ENCODE measurements around the gene ATRX.

ATRX gene

DNA sequence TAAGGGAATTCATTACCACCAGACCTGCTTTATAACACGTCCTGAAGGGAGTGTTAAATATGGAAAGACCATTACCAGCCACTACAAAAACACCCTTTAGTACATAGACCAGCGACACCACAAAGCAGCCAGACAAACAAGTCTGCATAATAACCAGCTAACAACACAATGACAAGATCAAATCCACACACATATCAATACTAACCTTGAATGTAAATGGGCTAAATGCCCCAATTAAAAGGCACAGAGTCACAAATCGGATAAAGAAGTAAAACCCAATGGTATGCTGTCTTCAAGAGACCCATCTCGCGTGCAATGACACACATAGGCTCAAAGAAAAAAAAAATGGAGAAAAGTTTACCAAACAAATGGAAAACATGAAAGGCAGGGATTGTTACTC is 302.0 kb downstream of the ATRX start:
- DNase-seq (ENCODE audit: low read depth in 1 of 2, low spot score in 1 of 2): no peak
- Histone ChIP-seq H3K27me3 (ENCODE audit: insufficient read depth, poor library complexity, severe bottlenecking) (no peaks in the 10 kb centered on the region), H3K27ac (replicated peaks) (no peak overlapping the region), H3K4me3 (replicated peaks; ENCODE audit: insufficient read depth, low read length) (no peak overlapping the region)
- no peak for TF ChIP-seq POLR2AphosphoS5 (IDR thresholded peaks at IDR 0.05; ENCODE audit: low read depth)
- TF ChIP-seq, protein P1, sequence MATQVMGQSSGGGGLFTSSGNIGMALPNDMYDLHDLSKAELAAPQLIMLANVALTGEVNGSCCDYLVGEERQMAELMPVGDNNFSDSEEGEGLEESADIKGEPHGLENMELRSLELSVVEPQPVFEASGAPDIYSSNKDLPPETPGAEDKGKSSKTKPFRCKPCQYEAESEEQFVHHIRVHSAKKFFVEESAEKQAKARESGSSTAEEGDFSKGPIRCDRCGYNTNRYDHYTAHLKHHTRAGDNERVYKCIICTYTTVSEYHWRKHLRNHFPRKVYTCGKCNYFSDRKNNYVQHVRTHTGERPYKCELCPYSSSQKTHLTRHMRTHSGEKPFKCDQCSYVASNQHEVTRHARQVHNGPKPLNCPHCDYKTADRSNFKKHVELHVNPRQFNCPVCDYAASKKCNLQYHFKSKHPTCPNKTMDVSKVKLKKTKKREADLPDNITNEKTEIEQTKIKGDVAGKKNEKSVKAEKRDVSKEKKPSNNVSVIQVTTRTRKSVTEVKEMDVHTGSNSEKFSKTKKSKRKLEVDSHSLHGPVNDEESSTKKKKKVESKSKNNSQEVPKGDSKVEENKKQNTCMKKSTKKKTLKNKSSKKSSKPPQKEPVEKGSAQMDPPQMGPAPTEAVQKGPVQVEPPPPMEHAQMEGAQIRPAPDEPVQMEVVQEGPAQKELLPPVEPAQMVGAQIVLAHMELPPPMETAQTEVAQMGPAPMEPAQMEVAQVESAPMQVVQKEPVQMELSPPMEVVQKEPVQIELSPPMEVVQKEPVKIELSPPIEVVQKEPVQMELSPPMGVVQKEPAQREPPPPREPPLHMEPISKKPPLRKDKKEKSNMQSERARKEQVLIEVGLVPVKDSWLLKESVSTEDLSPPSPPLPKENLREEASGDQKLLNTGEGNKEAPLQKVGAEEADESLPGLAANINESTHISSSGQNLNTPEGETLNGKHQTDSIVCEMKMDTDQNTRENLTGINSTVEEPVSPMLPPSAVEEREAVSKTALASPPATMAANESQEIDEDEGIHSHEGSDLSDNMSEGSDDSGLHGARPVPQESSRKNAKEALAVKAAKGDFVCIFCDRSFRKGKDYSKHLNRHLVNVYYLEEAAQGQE (IDR thresholded peaks at IDR 0.05; ENCODE audit: insufficient replicate concordance, low read depth): no peak
- TF ChIP-seq GABPA (IDR thresholded peaks at IDR 0.05; ENCODE audit: low read depth): no peak
- no peak for TF ChIP-seq SPI1 (IDR thresholded peaks at IDR 0.05; ENCODE audit: borderline replicate concordance, low read depth)
- TF ChIP-seq, protein P2, sequence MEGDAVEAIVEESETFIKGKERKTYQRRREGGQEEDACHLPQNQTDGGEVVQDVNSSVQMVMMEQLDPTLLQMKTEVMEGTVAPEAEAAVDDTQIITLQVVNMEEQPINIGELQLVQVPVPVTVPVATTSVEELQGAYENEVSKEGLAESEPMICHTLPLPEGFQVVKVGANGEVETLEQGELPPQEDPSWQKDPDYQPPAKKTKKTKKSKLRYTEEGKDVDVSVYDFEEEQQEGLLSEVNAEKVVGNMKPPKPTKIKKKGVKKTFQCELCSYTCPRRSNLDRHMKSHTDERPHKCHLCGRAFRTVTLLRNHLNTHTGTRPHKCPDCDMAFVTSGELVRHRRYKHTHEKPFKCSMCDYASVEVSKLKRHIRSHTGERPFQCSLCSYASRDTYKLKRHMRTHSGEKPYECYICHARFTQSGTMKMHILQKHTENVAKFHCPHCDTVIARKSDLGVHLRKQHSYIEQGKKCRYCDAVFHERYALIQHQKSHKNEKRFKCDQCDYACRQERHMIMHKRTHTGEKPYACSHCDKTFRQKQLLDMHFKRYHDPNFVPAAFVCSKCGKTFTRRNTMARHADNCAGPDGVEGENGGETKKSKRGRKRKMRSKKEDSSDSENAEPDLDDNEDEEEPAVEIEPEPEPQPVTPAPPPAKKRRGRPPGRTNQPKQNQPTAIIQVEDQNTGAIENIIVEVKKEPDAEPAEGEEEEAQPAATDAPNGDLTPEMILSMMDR (IDR thresholded peaks at IDR 0.05; ENCODE audit: insufficient read depth, low read length): no peak

DNA sequence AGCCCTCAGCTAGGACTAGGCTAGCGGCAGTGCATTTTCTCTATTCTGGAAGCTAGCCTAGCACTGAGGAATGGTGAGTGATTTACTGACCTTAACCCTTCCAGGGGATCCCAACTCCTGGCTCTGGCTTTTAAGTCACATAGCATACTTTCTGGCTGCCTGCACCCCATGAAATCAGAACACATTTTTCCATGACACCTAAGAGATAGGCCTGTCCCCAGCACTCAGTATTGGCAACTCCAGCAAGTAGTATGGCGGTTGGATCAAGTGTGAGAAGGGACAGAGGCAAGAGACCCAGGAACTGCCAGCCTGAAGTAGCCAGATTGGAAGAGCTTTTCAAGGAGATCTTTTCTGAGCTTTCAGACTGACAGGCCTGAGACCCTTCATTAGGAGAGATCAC is 330.6 kb downstream of the ATRX start:
- no peak overlapping the region for H3K27ac ChIP-seq (replicated peaks)
- H3K4me3 ChIP-seq (replicated peaks; ENCODE audit: insufficient read depth, low read length): no peak overlapping the region
- DNase-seq (ENCODE audit: low read depth in 1 of 2, low spot score in 1 of 2): no peak
- TF ChIP-seq, protein P1 (IDR thresholded peaks at IDR 0.05; ENCODE audit: insufficient replicate concordance, low read depth): no peak
- TF ChIP-seq GABPA (IDR thresholded peaks at IDR 0.05; ENCODE audit: low read depth) (no peak), POLR2AphosphoS5 (IDR thresholded peaks at IDR 0.05; ENCODE audit: low read depth) (no peak), SPI1 (IDR thresholded peaks at IDR 0.05; ENCODE audit: borderline replicate concordance, low read depth) (no peak)
- TF ChIP-seq, protein P2 (IDR thresholded peaks at IDR 0.05; ENCODE audit: insufficient read depth, low read length): no peak
- H3K27me3 ChIP-seq (ENCODE audit: insufficient read depth, poor library complexity, severe bottlenecking): no peaks in the 10 kb centered on the region

All from HL-60 (cell line).